ENCODE measurements around the gene IRF2BP2. TPM values are rescaled to one million over a fixed set of nuclear protein-coding genes. Genes with fewer than 3 reads are reported as not detected.
A peak's percentile ranks its signal among the peaks of the same experiment; 100 is the strongest.

The IRF2BP2 gene
- total RNA-seq, 2 donors from 2014 or later = 131 to 243 TPM

DNA sequence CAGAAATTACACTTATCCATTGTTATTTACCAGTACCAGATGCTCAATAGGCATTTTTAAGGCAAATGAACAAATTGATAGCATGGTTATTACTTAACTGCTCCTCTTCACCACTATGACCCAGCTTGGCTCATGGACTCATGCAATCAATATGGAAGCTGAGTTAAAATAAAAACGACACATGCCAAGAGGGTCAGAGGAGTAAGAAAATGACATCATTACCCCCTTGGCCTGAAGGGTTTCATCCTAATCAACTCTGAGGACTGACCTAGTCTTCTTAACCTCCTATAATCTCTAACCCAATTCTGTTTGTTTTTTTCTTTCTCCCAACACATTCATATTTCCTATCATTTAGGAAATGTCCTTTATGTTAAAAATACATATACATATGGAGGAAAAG, 41.6 kb downstream of the IRF2BP2 start:
- Mint-ChIP-seq H3K27ac (no peak overlapping the region), H3K36me3 (no peaks in the 10 kb centered on the region), H3K27me3 (peaks cover 0 to 2% of the 10 kb centered on the region in 2 donors), H3K4me1 (ENCODE audit: low read depth in 2 of 2) (no peaks in the 10 kb centered on the region), H3K4me3 (no peak overlapping the region), H3K9me3 (no peaks in the 10 kb centered on the region)
- no peak for DNase-seq (ENCODE audit: low spot score)
- ATAC-seq = no peak

DNA sequence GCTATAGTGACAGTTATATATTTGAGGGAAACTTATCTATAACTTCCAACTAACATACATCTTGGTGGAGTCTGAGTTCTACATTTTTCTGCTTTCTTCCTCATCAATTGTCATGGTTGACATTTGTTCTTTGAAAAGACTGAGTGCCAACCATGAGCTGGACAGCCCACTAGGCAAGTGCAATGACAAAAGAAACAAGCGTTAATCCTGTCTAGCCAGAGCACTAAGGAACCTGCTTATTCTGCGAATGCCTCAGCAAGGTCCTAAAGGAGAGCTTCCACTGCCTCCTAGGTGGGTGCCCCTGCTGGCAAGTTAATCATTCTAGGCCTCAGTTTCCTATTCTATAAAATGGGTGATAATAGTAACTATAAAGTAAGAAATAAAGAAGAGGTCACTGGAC, 44.8 kb downstream of the IRF2BP2 start:
- Mint-ChIP-seq H3K4me3 (no peak overlapping the region), H3K27ac (no peak overlapping the region), H3K27me3 (peaks cover 0 to 2% of the 10 kb centered on the region in 2 donors), H3K9me3 (no peaks in the 10 kb centered on the region), H3K36me3 (no peaks in the 10 kb centered on the region), H3K4me1 (ENCODE audit: low read depth in 2 of 2) (no peaks in the 10 kb centered on the region)
- DNase-seq (ENCODE audit: low spot score) (no peak), ATAC-seq (no peak)

- Mint-ChIP-seq H3K9me3 (no peaks in the 10 kb centered on the region), H3K4me3 (no peak overlapping the region), H3K27me3 (peaks cover 0 to 2% of the 10 kb centered on the region in 2 donors), H3K36me3 (no peaks in the 10 kb centered on the region), H3K27ac (no peak overlapping the region), H3K4me1 (ENCODE audit: low read depth in 2 of 2) (no peaks in the 10 kb centered on the region)
- DNase-seq (ENCODE audit: low spot score) (no peak), ATAC-seq (no peak)
Measured at GRCh38 chr1:234564035-234565029, 45.6 kb downstream of the IRF2BP2 start.

GRCh38 chr1:234562334-234562733, 47.6 kb downstream of the IRF2BP2 start:
- Mint-ChIP-seq H3K4me3 (no peak overlapping the region), H3K27ac (no peak overlapping the region), H3K9me3 (no peaks in the 10 kb centered on the region), H3K27me3 (peaks cover 0 to 2% of the 10 kb centered on the region in 2 donors), H3K36me3 (no peaks in the 10 kb centered on the region), H3K4me1 (ENCODE audit: low read depth in 2 of 2) (no peaks in the 10 kb centered on the region)
- no peak for ATAC-seq
- no peak for DNase-seq (ENCODE audit: low spot score)

GRCh38 chr1:234561319-234561718, 48.7 kb downstream of the IRF2BP2 start:
- DNase-seq (ENCODE audit: low spot score) = no peak
- ATAC-seq = no peak
- H3K4me3 Mint-ChIP-seq = no peak overlapping the region
- peaks cover 0 to 2% of the 10 kb centered on the region in 2 donors for H3K27me3 Mint-ChIP-seq
- H3K36me3 Mint-ChIP-seq = no peaks in the 10 kb centered on the region
- no peaks in the 10 kb centered on the region for H3K4me1 Mint-ChIP-seq (ENCODE audit: low read depth in 2 of 2)
- no peaks in the 10 kb centered on the region for H3K9me3 Mint-ChIP-seq
- peak overlapping the region in 1 of 2 donors; percentile 45 for H3K27ac Mint-ChIP-seq

GRCh38 chr1:234559902-234560676, 49.9 kb downstream of the IRF2BP2 start:
- peaks cover 0 to 4% of the 10 kb centered on the region in 2 donors for H3K27me3 Mint-ChIP-seq
- H3K4me1 Mint-ChIP-seq (ENCODE audit: low read depth in 2 of 2) = no peaks in the 10 kb centered on the region
- H3K27ac Mint-ChIP-seq = no peak overlapping the region
- no peak for DNase-seq (ENCODE audit: low spot score)
- no peak for ATAC-seq
- H3K4me3 Mint-ChIP-seq = no peak overlapping the region
- H3K36me3 Mint-ChIP-seq = no peaks in the 10 kb centered on the region
- no peaks in the 10 kb centered on the region for H3K9me3 Mint-ChIP-seq

DNA sequence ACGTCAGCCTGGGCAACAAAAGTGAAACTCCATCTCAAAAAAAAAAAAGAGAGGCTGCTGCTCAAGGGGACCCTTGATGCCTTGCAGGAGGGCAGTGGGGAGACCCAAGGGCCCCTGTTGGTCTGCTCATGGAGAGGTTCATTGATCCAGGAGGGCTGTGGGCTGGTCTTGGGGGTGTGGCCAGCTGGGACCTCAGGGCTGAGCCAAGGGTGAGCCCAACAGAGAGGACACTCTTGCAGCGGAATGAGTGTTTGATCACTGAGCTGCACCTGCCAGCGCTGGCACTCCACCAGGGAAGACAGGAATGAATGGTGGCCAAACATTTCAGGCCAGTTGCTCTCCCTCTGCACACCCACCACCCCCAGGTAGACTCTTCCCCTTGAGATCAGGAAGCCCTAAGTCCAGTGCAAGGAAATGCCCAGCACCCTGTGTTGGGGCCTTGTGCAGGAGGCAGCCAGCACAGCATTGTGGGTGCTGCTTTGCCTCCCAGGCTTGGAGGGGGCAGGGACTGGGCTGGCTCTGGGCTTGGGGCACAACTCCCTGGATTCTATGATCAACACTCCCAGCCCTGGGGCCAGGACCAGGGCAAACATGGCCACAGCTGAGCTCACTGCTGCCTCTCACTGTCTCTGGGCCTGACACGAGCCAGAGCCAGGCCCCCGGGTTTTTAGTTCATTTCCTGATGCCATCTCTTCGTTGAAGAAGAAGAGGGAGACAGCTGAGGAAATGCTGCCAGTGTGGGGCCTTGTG, 50.7 kb downstream of the IRF2BP2 start:
- DNase-seq (ENCODE audit: low spot score) (no peak), ATAC-seq (peak in 1 of 2 donors; percentile 28)
- Mint-ChIP-seq H3K27me3 (peaks cover 0 to 2% of the 10 kb centered on the region in 2 donors), H3K4me1 (ENCODE audit: low read depth in 2 of 2) (no peaks in the 10 kb centered on the region), H3K27ac (no peak overlapping the region), H3K9me3 (no peaks in the 10 kb centered on the region), H3K4me3 (no peak overlapping the region), H3K36me3 (no peaks in the 10 kb centered on the region)

- ATAC-seq = peak in 1 of 2 donors; percentile 49
- no peak overlapping the region for H3K4me3 Mint-ChIP-seq
Measured at GRCh38 chr1:234558330-234558836, 51.6 kb downstream of the IRF2BP2 start.

DNA sequence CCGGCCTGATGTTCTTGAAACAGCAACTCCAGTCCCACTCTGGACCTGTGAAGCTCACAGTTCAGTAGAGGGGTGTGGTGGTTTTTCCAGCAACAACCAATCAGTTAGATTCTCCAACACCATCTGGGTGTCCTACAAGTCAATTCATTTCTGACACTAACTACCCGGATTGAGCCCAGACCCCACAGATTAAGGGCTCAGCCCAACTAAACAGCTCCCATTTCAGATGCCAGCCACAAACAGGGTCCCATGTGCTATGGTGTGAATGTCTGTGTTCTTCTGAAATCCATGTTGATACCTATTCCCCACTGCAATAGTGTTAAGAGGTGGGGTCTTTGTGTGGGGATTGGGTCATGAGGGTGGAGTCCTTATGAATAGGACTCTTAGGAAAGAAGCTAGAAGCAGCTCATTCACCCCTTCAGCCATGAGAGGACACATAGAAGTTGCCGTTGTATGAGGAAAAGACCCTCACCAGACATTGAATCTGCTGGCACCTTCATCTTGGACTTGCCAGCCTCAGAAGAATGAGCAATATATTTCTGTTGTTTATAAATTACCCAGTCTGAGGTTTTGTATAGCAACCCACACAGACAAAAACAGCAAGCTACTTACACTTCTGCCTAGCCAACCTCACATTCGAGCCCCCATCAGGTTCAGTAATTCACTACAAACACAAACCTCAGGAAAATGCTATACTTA, 53.6 kb downstream of the IRF2BP2 start:
- ATAC-seq (no peak), DNase-seq (ENCODE audit: low spot score) (no peak)
- Mint-ChIP-seq H3K36me3 (no peaks in the 10 kb centered on the region), H3K9me3 (no peaks in the 10 kb centered on the region), H3K27me3 (peaks cover 0 to 8% of the 10 kb centered on the region in 2 donors), H3K27ac (no peak overlapping the region), H3K4me3 (no peak overlapping the region), H3K4me1 (ENCODE audit: low read depth in 2 of 2) (no peaks in the 10 kb centered on the region)

More at GRCh38 chr1:234558330-234558836, 51.6 kb downstream of the IRF2BP2 start:
- Mint-ChIP-seq H3K27ac (no peak overlapping the region), H3K9me3 (no peaks in the 10 kb centered on the region), H3K36me3 (no peaks in the 10 kb centered on the region), H3K27me3 (peaks cover 0 to 8% of the 10 kb centered on the region in 2 donors), H3K4me1 (ENCODE audit: low read depth in 2 of 2) (no peaks in the 10 kb centered on the region)
- no peak for DNase-seq (ENCODE audit: low spot score)

DNA sequence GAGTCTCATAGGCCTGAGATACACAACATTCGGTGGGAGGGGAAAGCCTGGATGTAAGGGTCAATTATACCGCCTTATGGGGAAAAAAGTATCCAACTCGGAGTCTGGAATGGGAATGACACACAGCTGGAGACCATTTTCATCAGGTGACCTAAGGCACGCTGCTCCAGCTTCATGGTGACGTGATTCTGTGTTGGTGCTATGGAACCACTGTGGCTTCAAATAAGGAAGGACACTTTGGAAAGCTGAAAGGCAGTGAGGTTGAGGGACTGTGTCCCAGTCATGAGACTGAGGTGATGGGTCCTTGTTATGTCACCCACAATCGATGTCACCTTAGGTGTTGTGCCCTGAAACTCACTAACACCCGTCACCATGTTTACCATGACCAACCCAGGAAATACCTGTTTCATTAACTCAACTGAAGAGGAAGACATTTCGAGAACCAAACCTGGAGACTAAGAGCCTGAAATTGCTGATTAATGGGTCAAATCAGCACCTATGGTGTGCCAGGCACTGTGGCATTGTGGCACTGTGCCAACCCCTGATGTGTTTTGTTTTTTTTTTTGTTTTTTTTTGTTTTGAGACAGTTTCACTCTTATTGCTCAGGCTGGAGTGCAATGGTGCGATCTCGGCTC, 54.5 kb downstream of the IRF2BP2 start:
- no peaks in the 10 kb centered on the region for H3K9me3 Mint-ChIP-seq
- H3K27ac Mint-ChIP-seq = no peak overlapping the region
- no peaks in the 10 kb centered on the region for H3K4me1 Mint-ChIP-seq (ENCODE audit: low read depth in 2 of 2)
- DNase-seq (ENCODE audit: low spot score) (no peak), ATAC-seq (no peak)
- no peaks in the 10 kb centered on the region for H3K36me3 Mint-ChIP-seq
- peaks cover 0 to 8% of the 10 kb centered on the region in 2 donors for H3K27me3 Mint-ChIP-seq
- H3K4me3 Mint-ChIP-seq = no peak overlapping the region

GRCh38 chr1:234554698-234555311, 55.2 kb downstream of the IRF2BP2 start:
- no peak overlapping the region for H3K27ac Mint-ChIP-seq
- H3K36me3 Mint-ChIP-seq = no peaks in the 10 kb centered on the region
- H3K27me3 Mint-ChIP-seq = peaks cover 0 to 8% of the 10 kb centered on the region in 2 donors
- no peak for ATAC-seq
- no peaks in the 10 kb centered on the region for H3K4me1 Mint-ChIP-seq (ENCODE audit: low read depth in 2 of 2)
- DNase-seq (ENCODE audit: low spot score) = no peak
- no peaks in the 10 kb centered on the region for H3K9me3 Mint-ChIP-seq
- H3K4me3 Mint-ChIP-seq = no peak overlapping the region
